NCI-H524 (cell line): ENCODE results near the gene PREX1.
"Not testable (repeated sequence)": the region's sequence is repeated elsewhere in the genome, so short reads cannot be mapped to it uniquely, and the experiment has no call there.

Source experiments
- DNase-seq, 2 experiments: peaks; one replicate each; lab custom pipeline; 2025; lab: John Stamatoyannopoulos, UW

Gene PREX1

GRCh38 chr20:48812114-48812513, 15.7 kb downstream of the PREX1 start:
- not testable (repeated sequence) for DNase-seq

- no peak for DNase-seq
These were observed 18.1 kb downstream of the PREX1 start for GRCh38 chr20:48809673-48810072.

- DNase-seq = no peak
These were observed 19.3 kb downstream of the PREX1 start for GRCh38 chr20:48808382-48809034.

DNA sequence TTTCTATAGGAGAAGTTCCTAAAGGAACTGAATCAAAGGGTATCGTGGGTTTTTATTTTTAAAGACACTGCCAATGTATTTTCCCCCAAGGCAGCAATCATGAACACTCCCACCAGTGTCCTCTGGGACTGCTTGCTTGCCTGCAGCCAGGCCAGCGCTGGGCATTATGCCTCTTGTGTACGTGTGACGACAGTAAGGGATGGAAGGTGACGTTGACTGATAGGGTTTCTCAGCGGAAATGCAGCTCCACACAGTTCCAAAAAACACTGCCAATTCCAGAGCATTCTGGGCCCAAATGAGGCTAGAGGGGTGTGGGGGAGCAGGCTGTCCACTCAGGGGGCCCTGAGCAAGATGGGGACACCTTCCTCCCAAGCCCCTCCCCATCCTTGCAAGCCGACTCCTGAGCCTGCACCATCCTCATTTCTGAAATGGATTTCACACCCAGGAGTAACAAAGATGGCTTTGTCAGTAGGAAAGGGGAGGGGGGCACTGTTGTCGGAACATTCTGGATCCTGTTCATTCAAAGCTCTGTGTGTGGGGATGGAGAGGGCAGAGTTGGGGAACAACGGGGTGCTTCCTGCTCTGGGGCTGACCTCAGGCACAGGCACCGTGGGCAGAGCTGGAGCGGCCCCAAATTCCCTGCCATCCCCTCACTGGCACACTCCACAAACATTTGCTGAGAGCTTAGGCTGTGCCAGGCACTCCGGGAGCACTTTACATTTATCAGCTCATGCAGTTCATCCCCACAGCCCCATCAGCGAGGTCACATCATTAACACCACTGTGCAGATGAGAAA, 20.0 kb downstream of the PREX1 start:
- no peak for DNase-seq

DNA sequence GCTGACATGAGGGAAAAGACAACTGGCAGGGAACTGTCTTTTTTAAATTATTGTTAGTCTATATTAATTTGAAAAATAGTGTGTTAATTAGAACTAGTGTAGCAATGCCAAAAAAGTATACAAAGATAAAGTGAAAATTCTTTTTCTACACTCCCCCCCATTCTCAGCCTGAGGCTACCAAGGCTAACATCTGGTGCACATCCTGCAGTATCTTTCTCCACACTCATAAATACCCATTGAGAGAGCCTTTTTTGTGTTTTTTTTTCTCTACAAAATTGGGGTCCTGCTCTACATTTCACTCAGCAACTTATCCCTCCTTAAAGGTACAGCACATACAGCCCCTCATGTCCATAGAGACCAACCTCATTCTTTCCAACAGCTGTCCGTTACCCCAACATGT, 20.7 kb downstream of the PREX1 start:
- no peak for DNase-seq

DNA sequence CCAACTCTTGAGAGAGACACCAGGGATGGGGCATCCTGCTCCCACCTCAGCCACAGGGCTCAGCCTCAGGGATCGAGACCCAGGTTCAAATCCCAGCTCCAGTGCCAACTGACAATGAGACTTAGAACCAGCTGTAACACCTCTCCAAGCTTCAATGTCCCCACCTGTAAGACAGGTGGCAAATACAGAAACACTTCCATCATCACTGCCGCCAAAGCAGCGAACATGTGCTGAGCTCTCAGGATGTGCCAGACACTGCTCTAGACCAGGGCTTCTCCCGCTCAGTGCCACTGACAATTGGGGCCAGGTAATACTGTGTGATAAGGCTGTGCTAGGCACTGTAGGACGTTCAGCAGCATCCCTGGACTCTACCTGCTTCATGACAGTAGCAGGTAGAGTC, 22.1 kb downstream of the PREX1 start:
- DNase-seq = no peak

DNA sequence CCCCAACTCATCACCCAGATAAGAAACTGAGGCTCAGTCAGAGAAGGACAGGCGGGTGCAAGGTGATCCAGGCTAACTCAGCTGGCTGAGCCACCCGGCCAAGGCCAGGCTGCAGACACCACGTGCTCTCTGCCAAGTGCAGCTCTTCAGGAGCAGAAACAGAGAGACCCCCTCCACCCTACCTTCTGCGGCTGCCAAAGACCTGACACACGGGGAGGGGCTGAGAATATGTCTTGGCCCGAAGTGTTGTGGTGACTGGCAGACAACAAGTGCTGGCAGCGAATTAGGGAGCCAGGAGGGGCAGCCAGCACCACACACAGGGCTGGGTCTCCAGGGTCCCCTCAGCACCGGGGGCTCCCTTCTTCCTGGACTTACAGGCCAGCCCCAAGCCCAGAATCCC, 22.5 kb downstream of the PREX1 start:
- no peak for DNase-seq

DNA sequence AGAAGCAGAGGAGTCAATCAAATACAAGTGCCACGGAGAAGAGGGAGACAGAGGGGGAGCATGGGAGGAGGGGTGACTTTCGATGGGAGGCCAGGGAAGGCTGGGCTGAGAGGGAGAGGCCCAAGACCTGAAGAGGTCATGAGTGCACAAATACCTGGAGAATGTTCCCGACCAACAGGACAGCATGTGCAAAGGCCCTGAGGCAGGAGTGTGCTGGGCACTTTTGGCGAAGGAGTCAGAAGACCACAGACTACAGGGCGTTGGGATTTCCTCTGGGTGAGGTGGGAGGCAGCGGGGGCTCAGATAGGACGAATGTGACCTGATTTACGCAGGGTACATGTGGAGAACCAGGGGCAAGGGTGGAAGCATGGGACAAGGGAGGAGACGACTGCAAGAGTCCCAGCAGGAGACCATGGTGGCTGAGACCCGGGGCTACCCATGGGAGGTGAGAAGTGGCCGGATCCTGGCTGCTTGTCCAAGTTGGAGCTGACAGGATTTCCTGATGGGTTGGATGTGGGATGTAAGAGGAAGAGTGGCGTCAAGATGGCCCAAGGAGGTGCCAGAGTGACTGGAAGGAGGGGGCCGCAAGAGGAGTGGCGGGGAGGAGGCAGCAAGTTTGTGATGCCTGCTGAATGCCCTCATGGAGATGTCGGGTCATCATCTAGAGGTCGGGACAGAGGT, 23.4 kb downstream of the PREX1 start:
- DNase-seq = no peak

- DNase-seq = peak; percentile 28 to 66
These were observed 24.4 kb downstream of the PREX1 start for GRCh38 chr20:48803176-48804053.

- no peak for DNase-seq
These were observed 25.2 kb downstream of the PREX1 start for GRCh38 chr20:48802647-48803046.

DNA sequence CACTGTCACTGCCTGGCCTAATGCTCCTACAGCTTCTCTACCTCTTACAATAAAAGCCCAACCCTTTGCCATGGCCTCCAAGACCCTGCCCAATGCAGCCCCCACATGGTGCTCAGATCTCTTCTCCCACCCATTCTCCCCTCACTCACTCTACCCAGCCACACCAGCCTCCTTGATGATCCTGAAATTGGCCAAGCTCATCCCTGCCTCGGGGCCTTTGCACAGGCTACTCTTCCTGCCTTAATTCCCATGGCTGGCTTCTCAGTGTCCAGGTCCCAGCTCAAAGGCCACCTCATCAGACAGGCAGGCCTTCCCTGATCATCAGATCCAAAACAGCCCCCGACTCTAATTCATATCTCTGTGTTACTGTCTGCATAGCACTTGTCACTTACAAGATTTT, 25.6 kb downstream of the PREX1 start:
- no peak for DNase-seq

DNA sequence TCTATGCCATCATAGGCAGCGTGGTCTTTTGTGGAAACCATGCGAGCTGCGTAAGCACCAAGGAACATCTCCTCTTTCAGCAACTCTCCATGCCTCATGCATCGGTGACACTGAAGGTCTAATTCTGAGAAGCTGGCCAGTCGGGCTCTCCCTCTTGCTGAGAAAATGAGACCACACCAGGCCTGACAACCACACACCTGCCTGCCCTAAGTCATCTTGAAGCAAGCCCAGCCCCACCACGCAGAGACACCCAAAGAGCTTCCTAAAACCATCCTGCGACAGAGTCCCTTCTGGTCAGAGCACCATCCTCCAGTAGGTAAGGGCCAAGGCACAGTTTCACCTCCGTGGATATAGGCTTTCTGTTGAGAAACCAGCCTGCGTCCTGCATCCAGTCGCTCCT, 26.6 kb downstream of the PREX1 start:
- DNase-seq = no peak

DNA sequence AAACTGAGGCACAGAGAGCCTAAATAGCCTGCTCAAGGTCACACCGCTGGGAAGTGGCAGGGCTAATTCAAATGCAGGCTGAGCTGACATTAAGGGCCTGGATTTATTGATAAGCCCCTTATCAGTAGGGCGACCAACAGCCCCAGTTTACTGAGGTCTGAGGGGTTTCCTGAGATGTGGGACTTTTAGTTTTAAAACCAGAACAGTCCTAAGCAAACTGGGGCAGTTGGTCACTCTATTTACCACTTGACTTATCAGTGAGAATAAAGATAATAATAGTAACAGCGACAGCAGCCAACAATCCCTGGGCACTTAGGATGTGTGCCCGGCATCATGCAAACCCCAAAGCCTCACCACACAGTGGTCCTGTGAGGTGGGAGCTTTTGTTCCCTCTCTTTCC, 27.6 kb downstream of the PREX1 start:
- no peak for DNase-seq

- no peak for DNase-seq
These were observed 28.3 kb downstream of the PREX1 start for GRCh38 chr20:48799328-48800105.

- DNase-seq = no peak
These were observed 29.7 kb downstream of the PREX1 start for GRCh38 chr20:48797850-48798747.

DNA sequence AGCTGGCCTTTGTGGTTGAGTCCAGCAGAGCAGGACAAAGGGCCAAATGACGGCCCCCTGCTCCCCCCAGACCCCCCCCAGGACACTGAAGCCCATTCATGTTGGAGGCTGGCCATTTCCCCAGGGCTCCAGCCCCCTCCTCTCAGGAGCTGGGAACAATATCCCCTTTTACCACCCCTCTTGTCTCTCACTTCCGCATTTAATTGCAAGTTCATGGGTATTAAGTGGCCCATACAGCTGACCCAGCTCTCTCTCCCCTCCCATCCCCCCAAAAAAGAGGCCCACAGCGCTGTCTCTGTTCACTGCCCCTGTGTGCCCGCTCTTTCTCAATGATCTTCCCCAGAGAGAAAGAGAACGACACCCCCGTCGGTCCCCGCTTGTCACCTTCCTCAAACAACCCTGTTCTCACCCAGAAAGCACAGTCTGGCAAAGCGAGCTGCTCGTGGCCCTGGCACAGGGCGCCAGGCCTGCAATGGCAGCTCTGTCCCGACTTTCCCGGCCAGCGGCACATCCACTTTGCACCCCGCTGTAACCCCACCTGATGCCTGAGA, 30.4 kb downstream of the PREX1 start:
- DNase-seq = no peak

GRCh38 chr20:48795732-48796131, 32.1 kb downstream of the PREX1 start:
- DNase-seq = peak in 1 of 2 experiments; percentile 21

DNA sequence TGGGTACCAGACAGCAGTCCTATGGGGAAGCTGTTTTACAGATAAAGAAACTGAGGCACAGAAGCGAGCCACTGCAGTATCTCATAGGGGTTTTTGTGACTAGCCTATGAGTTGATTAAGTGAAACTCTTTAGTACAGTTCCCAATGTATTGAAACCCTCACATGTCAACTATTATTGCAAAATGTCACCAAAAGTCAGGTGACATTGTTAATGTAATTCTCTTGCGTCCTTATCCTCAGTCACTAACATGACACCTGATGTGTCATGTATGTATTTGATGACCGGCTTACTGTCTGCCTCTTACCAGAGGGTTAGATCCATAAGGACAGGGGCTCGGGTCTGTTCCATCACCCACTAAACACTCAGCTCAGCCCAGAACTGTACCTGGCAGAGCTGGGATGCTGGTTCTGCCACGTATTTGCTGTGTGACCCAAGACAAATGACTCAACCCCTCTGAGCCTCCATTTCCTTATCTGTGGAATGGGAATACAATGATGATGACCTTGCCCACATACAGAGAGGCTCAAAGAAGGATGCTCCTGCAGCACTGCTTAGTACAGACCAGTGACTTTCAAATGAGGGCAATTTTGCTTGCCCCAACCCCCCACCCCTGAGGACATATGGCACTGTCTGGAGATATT, 32.9 kb downstream of the PREX1 start:
- no peak for DNase-seq

DNA sequence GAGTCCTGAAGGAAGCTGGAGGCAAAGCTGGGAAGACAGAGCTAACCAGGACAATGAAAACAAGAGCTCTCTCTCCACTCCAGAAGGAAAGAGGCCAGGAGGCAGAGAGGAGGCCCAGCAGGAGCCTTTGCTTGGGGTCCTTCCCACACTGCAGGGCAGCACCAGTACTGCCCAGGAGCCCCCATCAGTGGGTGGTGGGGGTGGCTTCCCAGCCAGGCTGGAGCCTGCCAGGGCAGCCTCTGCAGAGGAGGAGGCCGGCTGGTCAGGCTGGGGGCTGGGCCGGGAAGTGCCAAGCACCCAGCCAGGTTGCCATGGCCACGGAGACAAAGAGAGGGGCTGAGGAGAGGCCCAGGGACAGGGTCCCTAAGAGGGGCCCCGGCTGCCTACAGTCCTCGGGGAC, 33.4 kb downstream of the PREX1 start:
- peak; percentile 14 to 55 for DNase-seq
